HG03342 (cell line): ENCODE results near the gene NPSR1.
"Not testable (repeated sequence)": the region's sequence is repeated elsewhere in the genome, so short reads cannot be mapped to it uniquely, and the experiment has no call there.

Experiments used
- ATAC-seq: cut with Tn5 transposase; IDR thresholded peaks from one replicate; pipeline ENCODE4 v1.9.1; 2021; ENCODE audit warnings: mild to moderate bottlenecking, moderate library complexity; ENCODE audit not compliant: unreplicated experiment

NPSR1 gene

GRCh38 chr7:34756691-34757090 is 98.7 kb downstream of the NPSR1 start:
- no peak for ATAC-seq

GRCh38 chr7:34757570-34758110 is 99.6 kb downstream of the NPSR1 start:
- peak; percentile 4 for ATAC-seq

- peak; percentile 42 for ATAC-seq
Measured at GRCh38 chr7:34758111-34758601, 100.1 kb downstream of the NPSR1 start.

- ATAC-seq: no peak
Measured at GRCh38 chr7:34759477-34760125, 101.6 kb downstream of the NPSR1 start.

- no peak for ATAC-seq
Measured at GRCh38 chr7:34760271-34760670, 102.3 kb downstream of the NPSR1 start.

- ATAC-seq: no peak
Measured at GRCh38 chr7:34761206-34761605, 103.2 kb downstream of the NPSR1 start.

- no peak for ATAC-seq
Measured at GRCh38 chr7:34761627-34762026, 103.6 kb downstream of the NPSR1 start.

GRCh38 chr7:34762764-34763163 is 104.7 kb downstream of the NPSR1 start:
- no peak for ATAC-seq

- ATAC-seq: no peak
Measured at GRCh38 chr7:34772296-34772938, 114.4 kb downstream of the NPSR1 start.

- no peak for ATAC-seq
Measured at GRCh38 chr7:34776748-34777358, 118.8 kb downstream of the NPSR1 start.

- no peak for ATAC-seq
Measured at GRCh38 chr7:34780546-34780945, 122.5 kb downstream of the NPSR1 start.

GRCh38 chr7:34787586-34787985 is 129.6 kb downstream of the NPSR1 start:
- ATAC-seq: no peak

- no peak for ATAC-seq
Measured at GRCh38 chr7:34806831-34807230, 148.8 kb downstream of the NPSR1 start.

GRCh38 chr7:34807548-34808340 is 149.7 kb downstream of the NPSR1 start:
- ATAC-seq: no peak

- ATAC-seq: not testable (repeated sequence)
Measured at GRCh38 chr7:34814203-34814842, 156.3 kb downstream of the NPSR1 start.

- no peak for ATAC-seq
Measured at GRCh38 chr7:34821932-34822558, 164.0 kb downstream of the NPSR1 start.

- peak; percentile 89 for ATAC-seq
Measured at GRCh38 chr7:34823650-34824258, 165.7 kb downstream of the NPSR1 start.

GRCh38 chr7:34825221-34825620 is 167.2 kb downstream of the NPSR1 start:
- no peak for ATAC-seq

GRCh38 chr7:34830390-34830789 is 172.4 kb downstream of the NPSR1 start:
- ATAC-seq: no peak

- no peak for ATAC-seq
Measured at GRCh38 chr7:34831436-34831835, 173.4 kb downstream of the NPSR1 start.
